ENCODE measurements around the gene CHRM4. TPM values are rescaled to one million over a fixed set of nuclear protein-coding genes. Genes with fewer than 3 reads are reported as not detected.

CHRM4 gene
- total RNA-seq, 2 donors from 2014 or later = 2.8 TPM; not detected in 1

- no peaks in the 10 kb centered on the region for H3K27me3 ChIP-seq (replicated peaks; ENCODE audit: insufficient read depth)
- no peak for DNase-seq (ENCODE audit: low spot score)
- H3K36me3 ChIP-seq = peaks cover 4 to 13% of the 10 kb centered on the region in 2 donors
- WGBS = 78% methylated on average over 10 of the region's 10 CpGs
- intact Hi-C loops (cut with DNase I) = no loop called here
- no peak overlapping the region for H3K27ac ChIP-seq
- no peaks in the 10 kb centered on the region for H3K9me3 ChIP-seq
- H3K4me1 ChIP-seq (replicated peaks) = peaks cover 7% of the 10 kb centered on the region
- no peak overlapping the region for H3K4me3 ChIP-seq
- TF ChIP-seq POLR2A (IDR thresholded peaks at IDR 0.05) (no peak), CTCF (IDR thresholded peaks at IDR 0.05) (no peak), POLR2AphosphoS5 (IDR thresholded peaks at IDR 0.05) (no peak)
Measured at GRCh38 chr11:46378296-46378695, 13.3 kb downstream of the CHRM4 start.

- 92% methylated on average over 5 of the region's 5 CpGs for WGBS
- peaks cover 4 to 13% of the 10 kb centered on the region in 2 donors for H3K36me3 ChIP-seq
- intact Hi-C loops (cut with DNase I) = no loop called here
Measured at GRCh38 chr11:46377831-46378230, 13.7 kb downstream of the CHRM4 start.

GRCh38 chr11:46377290-46377689 is 14.3 kb downstream of the CHRM4 start:
- no peak for TF ChIP-seq POLR2AphosphoS5 (IDR thresholded peaks at IDR 0.05)
- no peak for TF ChIP-seq CTCF (IDR thresholded peaks at IDR 0.05)
- no peak for TF ChIP-seq POLR2A (IDR thresholded peaks at IDR 0.05)
- WGBS = 95% methylated on average over 11 of the region's 11 CpGs
- H3K9me3 ChIP-seq = no peaks in the 10 kb centered on the region
- no peaks in the 10 kb centered on the region for H3K27me3 ChIP-seq (replicated peaks; ENCODE audit: insufficient read depth)
- H3K4me1 ChIP-seq (replicated peaks) = peaks cover 3% of the 10 kb centered on the region
- peaks cover 4 to 13% of the 10 kb centered on the region in 2 donors for H3K36me3 ChIP-seq
- H3K27ac ChIP-seq = no peak overlapping the region
- DNase-seq (ENCODE audit: low spot score) = no peak
- intact Hi-C loops (cut with DNase I) = no loop called here
- no peak overlapping the region for H3K4me3 ChIP-seq

More at GRCh38 chr11:46377831-46378230, 13.7 kb downstream of the CHRM4 start:
- Histone ChIP-seq H3K27me3 (replicated peaks; ENCODE audit: insufficient read depth) (no peaks in the 10 kb centered on the region), H3K27ac (no peak overlapping the region), H3K4me1 (replicated peaks) (peaks cover 7% of the 10 kb centered on the region), H3K4me3 (no peak overlapping the region), H3K9me3 (no peaks in the 10 kb centered on the region)
- DNase-seq (ENCODE audit: low spot score) = no peak
- TF ChIP-seq CTCF (IDR thresholded peaks at IDR 0.05) = no peak
- TF ChIP-seq POLR2AphosphoS5 (IDR thresholded peaks at IDR 0.05) = no peak
- TF ChIP-seq POLR2A (IDR thresholded peaks at IDR 0.05) = no peak

- TF ChIP-seq CTCF (IDR thresholded peaks at IDR 0.05) = no peak
- no peak for TF ChIP-seq POLR2A (IDR thresholded peaks at IDR 0.05)
- TF ChIP-seq POLR2AphosphoS5 (IDR thresholded peaks at IDR 0.05) = no peak
- Histone ChIP-seq H3K36me3 (peaks cover 4 to 13% of the 10 kb centered on the region in 2 donors), H3K9me3 (no peaks in the 10 kb centered on the region), H3K4me3 (no peak overlapping the region), H3K27me3 (replicated peaks; ENCODE audit: insufficient read depth) (no peaks in the 10 kb centered on the region), H3K27ac (no peak overlapping the region), H3K4me1 (replicated peaks) (no peaks in the 10 kb centered on the region)
- intact Hi-C loops (cut with DNase I) = no loop called here
- no peak for DNase-seq (ENCODE audit: low spot score)
- WGBS = 80% methylated on average over 19 of the region's 19 CpGs
Measured at GRCh38 chr11:46376258-46377050, 15.1 kb downstream of the CHRM4 start.
